ENCODE results near the gene EPB41L1. TPM values are rescaled to one million over a fixed set of nuclear protein-coding genes. Genes with fewer than 3 reads are reported as not detected.

EPB41L1 gene
- total and polyA plus RNA-seq, 10 donors, result 1.5 to 18.6 (median 12.0) TPM

DNA sequence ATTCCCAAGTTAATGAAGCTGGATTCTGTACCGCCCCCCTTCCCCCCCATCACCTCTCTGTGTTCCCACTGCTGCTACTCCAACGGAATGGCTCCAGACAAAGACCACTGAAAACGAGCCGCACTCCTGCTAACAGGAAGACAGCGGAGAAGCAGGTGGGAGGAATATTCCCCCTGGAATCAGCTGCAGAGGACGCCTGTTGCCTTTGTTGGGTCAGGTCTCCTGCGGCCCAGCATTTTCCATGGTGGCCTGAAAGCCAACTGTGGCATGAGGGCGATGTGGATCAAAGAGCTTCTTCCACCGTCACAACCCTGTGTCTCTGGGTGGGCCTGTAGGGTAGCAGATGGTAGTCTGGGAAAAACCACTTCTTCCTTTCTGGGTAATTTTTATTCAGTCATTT lies 98.5 kb downstream of the EPB41L1 start:
- 90 to 98% (median 94%) methylated on average over 9 of the region's 9 CpGs for WGBS, 5 donors
- intact Hi-C loops (cut with DNase I; ENCODE audit: low total_unique reads), result no loop called here
- TF ChIP-seq POLR2A (IDR thresholded peaks at IDR 0.05) (no peak), CTCF (IDR thresholded peaks at IDR 0.05 in 8 of 11, conservative IDR thresholded peaks at IDR 0.05 in 3 of 11) (no peak), POLR2AphosphoS5 (IDR thresholded peaks at IDR 0.05) (no peak)
- Histone ChIP-seq H3K9me3 (no peaks in the 10 kb centered on the region), H3K27ac (no peak overlapping the region), H3K4me1 (peaks cover 0 to 9% (median 0%) of the 10 kb centered on the region in 6 donors), H3K4me3 (no peak overlapping the region), H3K27me3 (replicated peaks in 1 of 7) (no peaks in the 10 kb centered on the region), H3K36me3 (peaks cover 0 to 100% (median 71%) of the 10 kb centered on the region in 6 donors)
- no peak for DNase-seq

- peaks cover 0 to 92% (median 61%) of the 10 kb centered on the region in 6 donors for H3K36me3 ChIP-seq
- intact Hi-C loops (cut with DNase I; ENCODE audit: low total_unique reads), result no loop called here
- TF ChIP-seq POLR2A (IDR thresholded peaks at IDR 0.05) (no peak), CTCF (IDR thresholded peaks at IDR 0.05 in 8 of 11, conservative IDR thresholded peaks at IDR 0.05 in 3 of 11) (no peak), POLR2AphosphoS5 (IDR thresholded peaks at IDR 0.05) (no peak)
- H3K27ac ChIP-seq, result no peak overlapping the region
- 78 to 90% (median 85%) methylated on average over 2 of the region's 2 CpGs for WGBS, 5 donors
- H3K4me3 ChIP-seq, result no peak overlapping the region
- no peaks in the 10 kb centered on the region for H3K9me3 ChIP-seq
- H3K4me1 ChIP-seq, result peaks cover 0 to 5% (median 0%) of the 10 kb centered on the region in 6 donors
- no peaks in the 10 kb centered on the region for H3K27me3 ChIP-seq (replicated peaks in 1 of 7)
- DNase-seq, result no peak
Measured at GRCh38 chr20:36254076-36254475, 99.5 kb downstream of the EPB41L1 start.

GRCh38 chr20:36255445-36255844 lies 100.9 kb downstream of the EPB41L1 start:
- 95 to 97% (median 96%) methylated on average over 12 of the region's 12 CpGs for WGBS, 5 donors
- intact Hi-C loops (cut with DNase I; ENCODE audit: low total_unique reads), result no loop called here
- no peak for TF ChIP-seq POLR2AphosphoS5 (IDR thresholded peaks at IDR 0.05)
- TF ChIP-seq CTCF (IDR thresholded peaks at IDR 0.05 in 8 of 11, conservative IDR thresholded peaks at IDR 0.05 in 3 of 11), result no peak
- TF ChIP-seq POLR2A (IDR thresholded peaks at IDR 0.05), result no peak

DNA sequence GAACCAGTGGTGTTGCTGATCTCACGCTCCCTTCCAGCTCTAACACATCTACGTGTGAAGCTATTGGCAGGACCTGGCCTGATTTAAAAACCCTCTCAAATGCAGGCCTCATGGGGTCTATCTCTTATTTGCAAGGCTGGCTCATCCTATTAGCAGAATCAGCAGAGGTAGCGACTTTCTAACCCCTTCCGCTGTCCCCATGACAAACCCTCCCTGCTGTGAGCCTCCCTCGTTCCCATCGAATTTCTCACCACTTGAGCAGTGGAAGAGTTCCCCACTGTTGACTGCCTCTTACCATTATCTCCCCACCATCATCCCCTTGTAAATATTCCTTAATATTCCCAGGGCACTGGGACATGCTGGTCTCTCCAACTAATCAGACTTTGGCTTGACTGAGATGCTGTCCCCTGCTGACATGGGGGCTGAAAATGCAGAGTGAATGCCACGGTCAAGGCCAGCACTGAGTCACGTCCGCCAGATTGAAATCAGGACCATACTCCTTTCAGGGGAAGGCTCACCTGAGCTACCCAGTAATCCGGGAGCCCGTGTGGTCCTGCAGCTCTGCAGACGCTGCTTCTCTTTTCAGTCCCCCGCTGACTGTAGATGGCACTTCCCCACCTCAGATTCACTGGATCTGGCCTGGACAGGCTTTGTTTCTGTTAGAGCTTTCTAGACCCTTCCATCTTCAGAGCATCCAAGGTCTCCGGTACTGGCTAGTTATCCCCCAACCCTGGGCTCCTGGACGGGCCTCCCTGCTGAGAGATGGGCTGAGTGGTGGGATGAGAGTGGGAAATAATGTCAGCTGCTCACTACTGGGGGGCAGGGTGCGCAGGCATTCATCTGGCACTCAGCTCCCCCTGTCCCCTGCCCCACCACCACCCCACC lies 104.9 kb downstream of the EPB41L1 start:
- no peaks in the 10 kb centered on the region for H3K27me3 ChIP-seq (replicated peaks in 1 of 7)
- no peaks in the 10 kb centered on the region for H3K4me1 ChIP-seq
- no peak for TF ChIP-seq CTCF (IDR thresholded peaks at IDR 0.05 in 8 of 11, conservative IDR thresholded peaks at IDR 0.05 in 3 of 11)
- TF ChIP-seq POLR2A (IDR thresholded peaks at IDR 0.05), result no peak
- no peak for TF ChIP-seq POLR2AphosphoS5 (IDR thresholded peaks at IDR 0.05)
- H3K27ac ChIP-seq, result no peak overlapping the region
- no peaks in the 10 kb centered on the region for H3K9me3 ChIP-seq
- DNase-seq, result no peak
- whole genome bisulfite sequencing, 5 donors, result 69 to 79% (median 76%) methylated on average over 15 to 16 of the region's 16 CpGs
- peaks cover 0 to 38% (median 27%) of the 10 kb centered on the region in 6 donors for H3K36me3 ChIP-seq
- no peak overlapping the region for H3K4me3 ChIP-seq
- intact Hi-C loops (cut with DNase I; ENCODE audit: low total_unique reads), result no loop called here

More at GRCh38 chr20:36255445-36255844, 100.9 kb downstream of the EPB41L1 start:
- Histone ChIP-seq H3K27me3 (replicated peaks in 1 of 7) (no peaks in the 10 kb centered on the region), H3K4me3 (no peak overlapping the region), H3K27ac (no peak overlapping the region), H3K9me3 (no peaks in the 10 kb centered on the region), H3K4me1 (no peaks in the 10 kb centered on the region), H3K36me3 (peaks cover 0 to 78% (median 51%) of the 10 kb centered on the region in 6 donors)
- DNase-seq, result no peak

All from spleen (tissue), 11 donors.